SK-N-MC (cell line): ENCODE data around the gene GNS.

ENCODE experiments used
- DNase-seq: peaks from one replicate; pipeline ENCODE4 v3.0.0-alpha.2; 2011; ENCODE audit warnings: low read depth, low spot score
- H3K27ac ChIP-seq: fragments of 200-600 bp; sonication (generic); 2 replicates; pipeline ENCODE4 v1.5.1; 2016; ENCODE audit warnings: mixed run types
- H3K36me3 ChIP-seq: fragments of 200-600 bp; sonication (generic); 2 replicates; pipeline ENCODE4 v1.6.1; 2017; ENCODE audit warnings: antibody characterized with exemption, low read length, mixed read lengths; ENCODE audit not compliant: insufficient read depth
- H3K4me3 ChIP-seq: fragments of 200-600 bp; sonication (generic); 2 replicates; pipeline ENCODE4 v1.5.1; 2016
- H3K9ac ChIP-seq: fragments of 200-600 bp; sonication (generic); 2 replicates; pipeline ENCODE4 v1.8.0; 2017; ENCODE audit warnings: mixed run types, mixed read lengths; ENCODE audit not compliant: insufficient read length
- H3K9me3 ChIP-seq: fragments of 200-600 bp; sonication (generic); 2 replicates; pipeline ENCODE4 v1.6.1; 2017; ENCODE audit warnings: low read depth, mild to moderate bottlenecking, antibody characterized with exemption, low read length, moderate library complexity, mixed read lengths
- EZH2 ChIP-seq: fragments of 200-600 bp; sonication (generic); IDR thresholded peaks from one replicate; pipeline ENCODE4 v1.6.1; 2017; ENCODE audit warnings: antibody characterized with exemption
- FOXP2 ChIP-seq: optimal IDR thresholded peaks from 2 replicates; pipeline ENCODE3; 2011; ENCODE audit warnings: mild to moderate bottlenecking, moderate library complexity; ENCODE audit not compliant: insufficient read depth; ENCODE audit errors: extremely low read length, control extremely low read depth
- POLR2AphosphoS5 ChIP-seq: IDR thresholded peaks from 2 replicates; pipeline ENCODE4 v1.6.1; 2012; ENCODE audit warnings: mild to moderate bottlenecking, low read depth, low read length, borderline replicate concordance

GNS gene

GRCh38 chr12:64736771-64737170, 22.4 kb downstream of the GNS start:
- Histone ChIP-seq H3K9me3 (no peaks in the 10 kb centered on the region), H3K36me3 (peaks cover 41% of the 10 kb centered on the region), H3K9ac (no peak overlapping the region), H3K4me3 (no peak overlapping the region), H3K27ac (no peak overlapping the region)
- DNase-seq: no peak
- TF ChIP-seq POLR2AphosphoS5: no peak
- no peak for TF ChIP-seq EZH2
- TF ChIP-seq FOXP2: no peak

- no peak overlapping the region for H3K4me3 ChIP-seq
- no peak overlapping the region for H3K9ac ChIP-seq
- DNase-seq: no peak
- no peak overlapping the region for H3K27ac ChIP-seq
- peaks cover 40% of the 10 kb centered on the region for H3K36me3 ChIP-seq
- H3K9me3 ChIP-seq: no peaks in the 10 kb centered on the region
- TF ChIP-seq POLR2AphosphoS5 (no peak), FOXP2 (no peak), EZH2 (no peak)
These were observed 23.8 kb downstream of the GNS start for GRCh38 chr12:64735442-64735841.

GRCh38 chr12:64733857-64734256, 25.3 kb downstream of the GNS start:
- Histone ChIP-seq H3K9me3 (no peaks in the 10 kb centered on the region), H3K9ac (no peak overlapping the region), H3K36me3 (peaks cover 24% of the 10 kb centered on the region), H3K4me3 (no peak overlapping the region), H3K27ac (no peak overlapping the region)
- TF ChIP-seq EZH2 (no peak), POLR2AphosphoS5 (no peak), FOXP2 (no peak)
- DNase-seq: no peak

- no peak for TF ChIP-seq POLR2AphosphoS5
- TF ChIP-seq EZH2: no peak
- no peak for TF ChIP-seq FOXP2
- Histone ChIP-seq H3K4me3 (no peak overlapping the region), H3K9ac (no peak overlapping the region), H3K36me3 (peaks cover 18% of the 10 kb centered on the region), H3K27ac (no peak overlapping the region), H3K9me3 (no peaks in the 10 kb centered on the region)
- DNase-seq: no peak
These were observed 27.5 kb downstream of the GNS start for GRCh38 chr12:64731683-64732082.

- Histone ChIP-seq H3K9me3 (no peaks in the 10 kb centered on the region), H3K36me3 (peaks cover 9% of the 10 kb centered on the region), H3K27ac (no peak overlapping the region), H3K9ac (no peak overlapping the region), H3K4me3 (no peak overlapping the region)
- no peak for DNase-seq
- TF ChIP-seq EZH2 (no peak), POLR2AphosphoS5 (no peak), FOXP2 (no peak)
These were observed 28.6 kb downstream of the GNS start for GRCh38 chr12:64730588-64730969.

GRCh38 chr12:64729909-64730587, 29.2 kb downstream of the GNS start:
- no peaks in the 10 kb centered on the region for H3K9me3 ChIP-seq
- H3K36me3 ChIP-seq: peaks cover 8% of the 10 kb centered on the region; the same call in 1 of the 2 replicates
- H3K9ac ChIP-seq: no peak overlapping the region
- DNase-seq: no peak
- H3K4me3 ChIP-seq: no peak overlapping the region
- no peak for TF ChIP-seq EZH2
- no peak for TF ChIP-seq FOXP2
- no peak for TF ChIP-seq POLR2AphosphoS5
- no peak overlapping the region; the same call in 1 of the 2 replicates for H3K27ac ChIP-seq

GRCh38 chr12:64724201-64724745, 34.9 kb downstream of the GNS start:
- Histone ChIP-seq H3K27ac (no peak overlapping the region), H3K36me3 (peaks cover 18% of the 10 kb centered on the region; the same call in 1 of the 2 replicates), H3K9ac (no peak overlapping the region), H3K9me3 (no peaks in the 10 kb centered on the region), H3K4me3 (no peak overlapping the region)
- DNase-seq: no peak
- TF ChIP-seq POLR2AphosphoS5 (no peak), EZH2 (no peak), FOXP2 (no peak)

- Histone ChIP-seq H3K27ac (no peak overlapping the region), H3K9ac (no peak overlapping the region), H3K9me3 (no peaks in the 10 kb centered on the region), H3K36me3 (peaks cover 18% of the 10 kb centered on the region; the same call in 1 of the 2 replicates), H3K4me3 (no peak overlapping the region)
- TF ChIP-seq FOXP2 (no peak), POLR2AphosphoS5 (no peak), EZH2 (no peak)
- no peak for DNase-seq
These were observed 35.6 kb downstream of the GNS start for GRCh38 chr12:64723630-64724029.
